Endothelial cell of umbilical vein (primary cell): ENCODE measurements around the gene CTSD.

Experiments
- EZH2 ChIP-seq: IDR thresholded peaks from 2 replicates; pipeline ENCODE4 v1.6.1; 2012; ENCODE audit warnings: borderline replicate concordance, low read depth, mild to moderate bottlenecking, moderate library complexity, low read length, inconsistent platforms; ENCODE audit not compliant: severe bottlenecking
- JUN ChIP-seq: IDR thresholded peaks from 2 replicates; pipeline ENCODE4 v1.6.1; 2011; ENCODE audit warnings: borderline replicate concordance, low read depth; ENCODE audit not compliant: insufficient read length, insufficient read depth
- MYC ChIP-seq: IDR thresholded peaks from one replicate; pipeline ENCODE4 v1.6.1; 2011; ENCODE audit warnings: mild to moderate bottlenecking, low read depth, low read length
- POLR2A ChIP-seq: IDR thresholded peaks from 2 replicates; pipeline ENCODE4 v1.6.1; 2012; ENCODE audit warnings: low read depth, mild to moderate bottlenecking, control low read depth, low read length
- POLR2AphosphoS5 ChIP-seq: IDR thresholded peaks from 2 replicates; pipeline ENCODE4 v1.6.1; 2012; ENCODE audit warnings: low read depth, mild to moderate bottlenecking, control low read depth, low read length, moderate library complexity; ENCODE audit not compliant: insufficient read depth
- TF ChIP-seq, protein P1 (sequence below), 2 donors: IDR thresholded peaks; 1 replicate in 1 of 2; 2 replicates in 1 of 2; pipeline ENCODE4 v1.5.1; 2011; ENCODE audit warnings: low read length in 2 of 2, mild to moderate bottlenecking in 2 of 2, moderate library complexity in 2 of 2, control low read depth in 1 of 2, inconsistent platforms in 1 of 2, low read depth in 1 of 2; ENCODE audit not compliant: insufficient read depth in 1 of 2; ENCODE audit errors: extremely low read depth in 1 of 2

DNA sequence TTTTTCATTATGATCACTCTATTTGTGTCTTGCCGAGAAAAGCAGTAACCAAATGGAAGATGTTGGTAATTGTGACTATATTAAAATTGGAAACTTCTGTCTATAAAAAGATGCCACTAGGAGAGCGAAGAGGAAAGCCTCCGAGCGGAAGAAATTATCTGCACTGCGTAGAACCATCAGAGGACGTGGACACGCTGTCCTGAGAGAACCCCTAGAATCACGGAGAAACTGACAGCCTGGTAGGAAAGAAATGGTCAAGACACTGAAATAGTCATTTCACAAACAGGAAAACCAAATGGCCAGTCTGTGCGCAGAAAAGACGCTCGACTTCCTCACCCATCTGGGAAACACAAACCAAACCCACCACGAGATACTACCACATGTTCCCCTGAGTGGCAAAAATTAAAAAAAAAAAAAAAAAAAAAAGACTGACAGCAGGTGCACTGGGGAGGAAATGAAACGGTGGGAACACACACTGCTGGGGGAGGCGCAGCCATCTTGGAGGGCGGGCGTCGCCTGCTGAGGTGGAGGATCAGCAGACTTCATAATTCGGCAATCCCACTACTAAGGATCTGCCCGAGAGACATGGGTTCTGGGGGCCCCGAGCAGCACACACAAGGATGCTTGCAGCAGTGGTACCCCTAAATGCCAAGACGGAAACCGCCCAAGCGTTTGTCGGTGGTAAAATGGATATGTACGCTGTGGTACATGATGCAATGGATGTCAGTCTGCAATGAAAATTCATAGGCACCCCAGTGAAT lies 34.6 kb downstream of the CTSD start:
- no peak for TF ChIP-seq JUN
- TF ChIP-seq, protein P1, sequence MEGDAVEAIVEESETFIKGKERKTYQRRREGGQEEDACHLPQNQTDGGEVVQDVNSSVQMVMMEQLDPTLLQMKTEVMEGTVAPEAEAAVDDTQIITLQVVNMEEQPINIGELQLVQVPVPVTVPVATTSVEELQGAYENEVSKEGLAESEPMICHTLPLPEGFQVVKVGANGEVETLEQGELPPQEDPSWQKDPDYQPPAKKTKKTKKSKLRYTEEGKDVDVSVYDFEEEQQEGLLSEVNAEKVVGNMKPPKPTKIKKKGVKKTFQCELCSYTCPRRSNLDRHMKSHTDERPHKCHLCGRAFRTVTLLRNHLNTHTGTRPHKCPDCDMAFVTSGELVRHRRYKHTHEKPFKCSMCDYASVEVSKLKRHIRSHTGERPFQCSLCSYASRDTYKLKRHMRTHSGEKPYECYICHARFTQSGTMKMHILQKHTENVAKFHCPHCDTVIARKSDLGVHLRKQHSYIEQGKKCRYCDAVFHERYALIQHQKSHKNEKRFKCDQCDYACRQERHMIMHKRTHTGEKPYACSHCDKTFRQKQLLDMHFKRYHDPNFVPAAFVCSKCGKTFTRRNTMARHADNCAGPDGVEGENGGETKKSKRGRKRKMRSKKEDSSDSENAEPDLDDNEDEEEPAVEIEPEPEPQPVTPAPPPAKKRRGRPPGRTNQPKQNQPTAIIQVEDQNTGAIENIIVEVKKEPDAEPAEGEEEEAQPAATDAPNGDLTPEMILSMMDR (IDR thresholded peaks at IDR 0.05; ENCODE audit: extremely low read depth in 1 of 2, insufficient read depth in 1 of 2, low read depth in 1 of 2, low read length in 2 of 2), result no peak
- no peak for TF ChIP-seq POLR2A
- TF ChIP-seq EZH2, result no peak
- TF ChIP-seq POLR2AphosphoS5, result no peak
- no peak for TF ChIP-seq MYC
